A549 (cell line): ENCODE results near the gene PCDHB12. TPM values are rescaled to one million over a fixed set of nuclear protein-coding genes. Genes with fewer than 3 reads are reported as not detected.
"Not testable (repeated sequence)": the region's sequence is repeated elsewhere in the genome, so short reads cannot be mapped to it uniquely, and the experiment has no call there.

Experiments
- ATAC-seq, 2 experiments: fragments of 200-7000 bp in 1 of 2; fragments of >200 bp in 1 of 2; cut with Nextera tagmentation in 1 of 2; cut with Tn5 transposase in 1 of 2; 3 replicates each; pipeline versions ENCODE4 v1.8.0 to v1.9.1; 2018 to 2020; ENCODE audit warnings: mild to moderate bottlenecking in 1 of 2, moderate library complexity in 1 of 2
- CTCF ChIA-PET: fragments of 300-600 bp; sonication (Branson Sonifier 250); formaldehyde crosslinking; extraction: SDS; loops from one replicate; lab custom pipeline; 2021; ENCODE audit warnings: antibody characterized with exemption, inconsistent platforms; lab: Yijun Ruan, JAX
- POLR2A ChIA-PET: fragments of 350-600 bp; formaldehyde crosslinking; extraction: SDS; loops from one replicate; lab custom pipeline; 2021; ENCODE audit warnings: antibody characterized with exemption, inconsistent platforms; lab: Yijun Ruan, JAX
- DNase-seq, 2 experiments: peaks; one replicate each; pipeline versions ENCODE4 v3.0.0 to v3.0.0-alpha.2; 2011 to 2016; ENCODE audit warnings: low read depth in 1 of 2, low spot score in 1 of 2
- FAIRE-seq: peaks from 2 replicates; lab custom pipeline; 2011; peaks lifted over from hg19 to GRCh38; lab: Jason Lieb, UNC
- H3K27ac ChIP-seq, 2 experiments: fragments of >200 bp; sonication (Bioruptor Twin); formaldehyde crosslinking; 3 replicates each; pipeline ENCODE4 v1.5.1; 2016 to 2017
- H3K4me1 ChIP-seq: fragments of >200 bp; sonication (Bioruptor Twin); formaldehyde crosslinking; 3 replicates; pipeline ENCODE4 v1.6.1; 2016
- H3K4me2 ChIP-seq: fragments of >200 bp; sonication (Bioruptor Twin); formaldehyde crosslinking; 3 replicates; pipeline ENCODE4 v1.6.1; 2016
- H3K4me3 ChIP-seq: fragments of >200 bp; sonication (Bioruptor Twin); formaldehyde crosslinking; 3 replicates; pipeline ENCODE4 v1.5.1; 2016
- H3K9me3 ChIP-seq: fragments of >200 bp; sonication (Bioruptor Twin); formaldehyde crosslinking; 3 replicates; pipeline ENCODE4 v1.6.1; 2016
- CBX8 ChIP-seq: fragments of 200-600 bp; sonication (generic); IDR thresholded peaks from 2 replicates; pipeline ENCODE4 v1.6.1; 2016
- CHD4 ChIP-seq: fragments of 200-600 bp; sonication (generic); IDR thresholded peaks from 2 replicates; pipeline ENCODE4 v1.6.1; 2016; ENCODE audit warnings: antibody characterized with exemption, mild to moderate bottlenecking, borderline replicate concordance
- EHMT2 ChIP-seq: fragments of 200-600 bp; sonication (generic); IDR thresholded peaks from 2 replicates; pipeline ENCODE4 v1.6.1; 2016; ENCODE audit warnings: antibody characterized with exemption, low read depth, mild to moderate bottlenecking, moderate library complexity
- GATA3 ChIP-seq: IDR thresholded peaks from 2 replicates; pipeline ENCODE4 v1.6.1; 2012; ENCODE audit warnings: borderline replicate concordance
- HDAC2 ChIP-seq: fragments of 200-600 bp; sonication (generic); IDR thresholded peaks from 2 replicates; pipeline ENCODE4 v1.6.1; 2016
- HMGXB4 ChIP-seq: fragments of 250-450 bp; sonication (Bioruptor Pico); IDR thresholded peaks from 2 replicates; pipeline ENCODE4 v1.5.0; 2021; ENCODE audit warnings: mild to moderate bottlenecking, moderate library complexity, borderline replicate concordance
- HOXA7 ChIP-seq: fragments of 250-450 bp; sonication (Bioruptor Pico); IDR thresholded peaks from 2 replicates; pipeline ENCODE4 v1.5.0; 2020; ENCODE audit warnings: mild to moderate bottlenecking, moderate library complexity
- KDM5A ChIP-seq: fragments of 200-600 bp; sonication (generic); IDR thresholded peaks from 2 replicates; pipeline ENCODE4 v1.6.1; 2016; ENCODE audit warnings: antibody characterized with exemption, mild to moderate bottlenecking
- MAFK ChIP-seq: fragments of 450-650 bp; IDR thresholded peaks from 2 replicates; pipeline ENCODE4 v1.6.1; 2014; ENCODE audit not compliant: partially characterized antibody
- NFE2L2 ChIP-seq: fragments of 150-350 bp; conservative IDR thresholded peaks from 2 replicates; pipeline ENCODE4 v1.6.1; 2014; ENCODE audit warnings: low read length
- RAD21 ChIP-seq, 2 experiments: fragments of >200 bp in 1 of 2; sonication (Bioruptor Twin) in 1 of 2; formaldehyde crosslinking in 1 of 2; IDR thresholded peaks in 1 of 2; conservative IDR thresholded peaks in 1 of 2; 2 replicates in 1 of 2; 3 replicates in 1 of 2; pipeline ENCODE4 v1.6.1; 2012 to 2018; ENCODE audit warnings: inconsistent platforms in 1 of 2
- RCOR1 ChIP-seq: fragments of 150-350 bp; IDR thresholded peaks from 2 replicates; pipeline ENCODE4 v1.6.1; 2014; ENCODE audit warnings: antibody characterized with exemption, low read length, low read depth
- RNF2 ChIP-seq: fragments of 200-600 bp; sonication (generic); IDR thresholded peaks from 2 replicates; pipeline ENCODE4 v1.6.1; 2016; ENCODE audit warnings: low read depth, mild to moderate bottlenecking, antibody characterized with exemption, moderate library complexity, borderline replicate concordance
- ZC3H11A ChIP-seq: fragments of 450-650 bp; IDR thresholded peaks from 2 replicates; pipeline ENCODE4 v1.6.1; 2014; ENCODE audit warnings: antibody characterized with exemption, mild to moderate bottlenecking
- WGBS: methylation state at CpG from one replicate; pipeline ENCODE4 v1.1.6; 2017; ENCODE audit errors: missing lambda C conversion rate; 5-methylcytosine and 5-hydroxymethylcytosine counted together
- polyA plus RNA-seq, 4 experiments: library from polyadenylated mRNA; depleted of rRNA in 3 of 4; stranded (reverse); fragments of >200 nt; fragmentation: RNase III in 1 of 4; extraction: RNeasy Plus Mini Kit Qiagen cat#74134 plus additional on column Dnase treatment in 1 of 4; gene quantifications; 2 replicates in 3 of 4; 3 replicates in 1 of 4; pipeline ENCODE4 v1.2.3, GENCODE V29; 2011 to 2017
- TF ChIP-seq, protein P1 (sequence below): fragments of 200-600 bp; sonication (generic); IDR thresholded peaks from 2 replicates; pipeline ENCODE4 v1.6.1; 2016; ENCODE audit warnings: antibody characterized with exemption, mild to moderate bottlenecking, moderate library complexity

Gene PCDHB12
- polyA plus RNA-seq, 2 of the 4 experiments (the other 2 are of a cell fraction) = 0.05 TPM; not detected in 1

DNA sequence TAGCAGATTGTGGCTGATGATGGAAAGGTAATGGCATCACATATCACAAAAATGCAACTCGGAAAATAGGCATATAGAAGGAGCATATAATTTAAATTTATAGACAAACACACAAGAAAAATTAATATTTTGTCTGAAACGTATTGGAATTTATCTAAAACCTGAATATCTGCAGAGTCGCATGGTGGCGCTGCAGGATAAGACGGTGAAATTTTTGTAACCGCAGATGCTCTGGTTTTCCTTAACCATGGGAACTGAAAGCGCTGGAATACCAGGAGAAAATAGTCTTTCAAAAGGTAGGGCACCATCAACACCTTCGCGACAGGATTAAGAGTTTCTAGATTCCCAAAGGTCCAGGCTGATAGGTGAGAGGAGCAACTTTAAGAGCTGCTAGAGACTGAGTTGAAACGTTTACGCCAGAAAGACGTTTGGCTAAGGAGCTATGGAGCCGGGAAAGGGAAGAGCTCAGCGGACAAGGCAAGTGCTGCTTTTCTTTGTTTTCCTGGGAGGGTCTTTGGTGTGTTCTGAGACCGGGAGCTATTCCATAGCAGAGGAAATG is 25.7 kb downstream of the PCDHB12 start:
- DNase-seq (no peak), ATAC-seq (no peak), FAIRE-seq (no peak)
- Histone ChIP-seq H3K4me3 (no peak overlapping the region), H3K27ac (no peak overlapping the region), H3K9me3 (peaks cover 26% of the 10 kb centered on the region; the same call in 2 of the 3 replicates), H3K4me2 (no peak overlapping the region), H3K4me1 (no peaks in the 10 kb centered on the region)
- TF ChIP-seq RAD21 (conservative IDR thresholded peaks at IDR 0.05 in 1 of 2, IDR thresholded peaks at IDR 0.05 in 1 of 2) (peak in 1 of 2 experiments; percentile 26; a peak in 1 of 5 replicates), MAFK (no peak)
- POLR2A ChIA-PET = no interaction called here
- CTCF ChIA-PET = interaction anchor here (0.9 to 2.1 kb wide), 5 partner anchors 16 to 330 kb away, joined by 3 to 8 read pairs (median 4); partner anchors contain the start of gene PCDHB11
- WGBS = 20% methylated on average over 15 of the region's 15 CpGs

DNA sequence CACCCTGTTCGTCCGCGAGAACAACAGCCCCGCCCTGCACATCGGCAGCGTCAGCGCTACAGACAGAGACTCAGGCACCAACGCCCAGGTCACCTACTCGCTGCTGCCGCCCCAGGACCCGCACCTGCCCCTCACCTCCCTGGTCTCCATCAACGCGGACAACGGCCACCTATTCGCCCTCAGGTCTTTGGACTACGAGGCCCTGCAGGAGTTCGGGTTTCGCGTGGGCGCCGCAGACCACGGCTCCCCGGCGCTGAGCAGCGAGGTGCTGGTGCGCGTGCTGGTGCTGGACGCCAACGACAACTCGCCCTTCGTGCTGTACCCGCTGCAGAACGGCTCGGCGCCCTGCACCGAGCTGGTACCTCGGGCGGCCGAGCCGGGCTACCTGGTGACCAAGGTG is 27.4 kb downstream of the PCDHB12 start:
- peaks cover 36% of the 10 kb centered on the region; the same call in 2 of the 3 replicates for H3K9me3 ChIP-seq
- POLR2A ChIA-PET, H3K4me2 ChIP-seq, H3K4me1 ChIP-seq, DNase-seq, CTCF ChIA-PET, H3K4me3 ChIP-seq, ATAC-seq, H3K27ac ChIP-seq, FAIRE-seq: not testable (repeated sequence)
- 81% methylated on average over 30 of the region's 40 CpGs for WGBS

GRCh38 chr5:141236516-141237313 is 28.2 kb downstream of the PCDHB12 start:
- Histone ChIP-seq H3K4me1 (no peaks in the 10 kb centered on the region), H3K4me3 (no peak overlapping the region), H3K27ac (no peak overlapping the region), H3K4me2 (no peak overlapping the region), H3K9me3 (peaks cover 35% of the 10 kb centered on the region; the same call in 2 of the 3 replicates)
- TF ChIP-seq HDAC2 (no peak), EHMT2 (no peak), ZC3H11A (no peak), CHD4 (no peak), KDM5A (no peak), RCOR1 (no peak), NFE2L2 (peak; percentile 58; the same call in 1 of the 2 replicates), MAFK (peak; percentile 68), RNF2 (no peak), HOXA7 (CRISPR knock-in tag) (no peak)
- TF ChIP-seq, protein P1, sequence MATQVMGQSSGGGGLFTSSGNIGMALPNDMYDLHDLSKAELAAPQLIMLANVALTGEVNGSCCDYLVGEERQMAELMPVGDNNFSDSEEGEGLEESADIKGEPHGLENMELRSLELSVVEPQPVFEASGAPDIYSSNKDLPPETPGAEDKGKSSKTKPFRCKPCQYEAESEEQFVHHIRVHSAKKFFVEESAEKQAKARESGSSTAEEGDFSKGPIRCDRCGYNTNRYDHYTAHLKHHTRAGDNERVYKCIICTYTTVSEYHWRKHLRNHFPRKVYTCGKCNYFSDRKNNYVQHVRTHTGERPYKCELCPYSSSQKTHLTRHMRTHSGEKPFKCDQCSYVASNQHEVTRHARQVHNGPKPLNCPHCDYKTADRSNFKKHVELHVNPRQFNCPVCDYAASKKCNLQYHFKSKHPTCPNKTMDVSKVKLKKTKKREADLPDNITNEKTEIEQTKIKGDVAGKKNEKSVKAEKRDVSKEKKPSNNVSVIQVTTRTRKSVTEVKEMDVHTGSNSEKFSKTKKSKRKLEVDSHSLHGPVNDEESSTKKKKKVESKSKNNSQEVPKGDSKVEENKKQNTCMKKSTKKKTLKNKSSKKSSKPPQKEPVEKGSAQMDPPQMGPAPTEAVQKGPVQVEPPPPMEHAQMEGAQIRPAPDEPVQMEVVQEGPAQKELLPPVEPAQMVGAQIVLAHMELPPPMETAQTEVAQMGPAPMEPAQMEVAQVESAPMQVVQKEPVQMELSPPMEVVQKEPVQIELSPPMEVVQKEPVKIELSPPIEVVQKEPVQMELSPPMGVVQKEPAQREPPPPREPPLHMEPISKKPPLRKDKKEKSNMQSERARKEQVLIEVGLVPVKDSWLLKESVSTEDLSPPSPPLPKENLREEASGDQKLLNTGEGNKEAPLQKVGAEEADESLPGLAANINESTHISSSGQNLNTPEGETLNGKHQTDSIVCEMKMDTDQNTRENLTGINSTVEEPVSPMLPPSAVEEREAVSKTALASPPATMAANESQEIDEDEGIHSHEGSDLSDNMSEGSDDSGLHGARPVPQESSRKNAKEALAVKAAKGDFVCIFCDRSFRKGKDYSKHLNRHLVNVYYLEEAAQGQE = no peak
- FAIRE-seq (no peak), ATAC-seq (no peak), DNase-seq (no peak)
- 68% methylated on average over 25 of the region's 32 CpGs for WGBS
- ChIA-PET CTCF (interaction anchor here (0.6 kb wide), 1 partner anchor 23 kb away, joined by 3 read pairs; the partner anchor contains the start of gene PCDHB13), POLR2A (no interaction called here)

DNA sequence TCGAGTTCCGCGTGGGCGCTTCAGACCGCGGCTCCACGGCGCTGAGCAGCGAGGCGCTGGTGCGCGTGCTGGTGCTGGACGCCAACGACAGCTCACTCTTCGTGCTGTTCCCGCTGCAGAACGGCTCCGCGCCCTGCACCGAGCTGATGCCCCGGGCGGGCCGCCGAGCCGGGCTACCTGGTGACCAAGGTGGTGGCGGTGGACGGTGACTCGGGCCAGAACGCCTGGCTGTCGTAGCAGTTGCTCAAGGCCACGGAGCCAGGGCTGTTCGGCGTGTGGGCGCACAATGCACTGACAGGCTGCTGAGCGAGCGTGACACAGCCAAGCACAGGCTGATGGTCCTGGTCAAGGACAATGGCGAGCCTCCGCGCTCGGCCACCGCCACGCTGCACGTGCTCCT is 33.0 kb downstream of the PCDHB12 start:
- H3K4me3 ChIP-seq = no peak overlapping the region
- ChIA-PET CTCF (interaction anchor here (0.6 kb wide), 1 partner anchor 82 kb away, joined by 3 read pairs; no protein-coding TSS in a partner anchor), POLR2A (no interaction called here)
- no peak for FAIRE-seq
- TF ChIP-seq CHD4 (no peak), RNF2 (no peak), GATA3 (no peak), HMGXB4 (no peak), RAD21 (conservative IDR thresholded peaks at IDR 0.05 in 1 of 2, IDR thresholded peaks at IDR 0.05 in 1 of 2) (no peak), CBX8 (no peak)
- 56% methylated on average over 25 of the region's 43 CpGs for WGBS
- H3K4me1 ChIP-seq = no peaks in the 10 kb centered on the region
- H3K9me3 ChIP-seq = peaks cover 44% of the 10 kb centered on the region; the same call in 2 of the 3 replicates
- no peak overlapping the region for H3K4me2 ChIP-seq
- no peak for ATAC-seq
- H3K27ac ChIP-seq = no peak overlapping the region
- no peak for DNase-seq
